Lower leg skin (tissue), 3 donors: ENCODE measurements around the gene ARHGDIB.

Source experiments
- CTCF ChIP-seq, 3 donors: fragments of 450-650 bp; IDR thresholded peaks; one replicate each; pipeline ENCODE4 v1.5.1; 2016; ENCODE audit warnings: antibody characterized with exemption in 3 of 3, mild to moderate bottlenecking in 3 of 3, moderate library complexity in 2 of 3
- POLR2A ChIP-seq, 2 donors: fragments of 450-650 bp; IDR thresholded peaks; one replicate each; pipeline ENCODE4 v1.6.1; 2016 to 2017; ENCODE audit warnings: antibody characterized with exemption in 2 of 2, mild to moderate bottlenecking in 1 of 2, moderate library complexity in 1 of 2

DNA sequence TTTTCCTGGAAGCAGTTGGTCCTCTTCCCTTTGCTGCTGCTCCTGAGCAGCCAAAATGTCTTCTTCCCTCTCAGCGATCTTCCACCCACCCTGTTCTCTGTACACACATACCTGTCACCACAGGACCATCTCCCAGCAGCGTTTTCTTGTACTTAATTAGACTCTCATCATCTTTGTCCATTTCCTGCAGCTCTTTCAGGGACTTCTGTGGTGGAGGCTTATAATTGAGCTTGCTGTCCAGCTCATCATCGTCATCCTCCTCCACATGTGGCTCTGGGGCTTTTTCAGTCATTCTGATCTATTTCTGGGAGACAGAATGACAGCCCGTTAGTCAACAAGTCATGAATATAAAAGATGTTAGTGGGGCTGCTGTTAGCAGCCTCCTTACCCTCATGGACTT is 11.0 kb downstream of the ARHGDIB start:
- TF ChIP-seq CTCF (IDR thresholded peaks at IDR 0.05), result no peak
- no peak for TF ChIP-seq POLR2A (IDR thresholded peaks at IDR 0.05)
